ENCODE measurements around the gene HOATZ.

Gene HOATZ

DNA sequence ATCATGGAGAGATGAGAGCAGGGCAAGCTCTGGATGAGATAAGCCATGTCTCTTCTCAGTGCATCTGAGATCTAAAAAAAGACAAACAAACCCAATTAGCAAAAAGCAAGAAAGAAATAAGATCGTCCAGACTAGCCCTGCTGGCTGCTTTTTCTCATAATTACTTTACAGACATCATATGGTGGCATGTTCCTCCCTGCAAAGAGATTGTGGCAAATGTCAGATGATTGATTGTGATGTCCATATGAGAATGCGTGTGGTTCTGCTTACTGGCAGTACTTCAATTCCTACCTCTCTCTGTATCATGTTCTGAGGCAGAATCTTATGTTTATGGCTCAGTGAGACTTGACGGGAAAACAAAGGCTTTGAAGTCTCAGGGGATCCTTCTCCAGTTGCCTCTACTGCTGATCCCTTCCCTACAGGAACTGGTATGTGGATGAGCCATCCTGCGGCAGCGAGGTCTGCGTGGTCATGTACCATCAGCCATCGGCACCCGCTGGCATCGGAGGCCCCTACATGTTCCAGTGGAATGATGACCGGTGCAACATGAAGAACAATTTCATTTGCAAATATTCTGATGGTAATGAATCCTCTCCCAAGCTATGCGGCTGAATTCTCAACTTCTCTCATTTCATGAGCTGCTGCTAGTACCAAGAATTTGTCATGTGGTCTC, 34.8 kb downstream of the HOATZ start:
- DNase-seq (ENCODE audit: low read depth), result no peak

DNA sequence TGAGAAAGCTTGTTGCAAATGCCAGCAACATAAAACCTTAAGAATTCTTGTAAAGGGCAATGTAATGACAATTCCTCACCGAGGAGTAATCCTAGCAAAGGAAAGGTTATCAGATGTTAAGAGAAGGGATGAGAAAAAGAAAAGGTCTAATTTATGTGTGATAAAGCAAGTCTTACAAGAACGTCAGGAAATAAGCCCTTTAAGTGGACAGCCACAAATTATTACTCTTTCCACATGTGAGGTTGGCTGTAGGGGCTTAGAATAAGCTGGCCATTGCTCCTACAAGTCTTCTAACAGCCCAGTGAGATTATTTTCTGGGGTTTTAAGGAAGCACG, 35.3 kb downstream of the HOATZ start:
- no peak for DNase-seq (ENCODE audit: low read depth)

DNA sequence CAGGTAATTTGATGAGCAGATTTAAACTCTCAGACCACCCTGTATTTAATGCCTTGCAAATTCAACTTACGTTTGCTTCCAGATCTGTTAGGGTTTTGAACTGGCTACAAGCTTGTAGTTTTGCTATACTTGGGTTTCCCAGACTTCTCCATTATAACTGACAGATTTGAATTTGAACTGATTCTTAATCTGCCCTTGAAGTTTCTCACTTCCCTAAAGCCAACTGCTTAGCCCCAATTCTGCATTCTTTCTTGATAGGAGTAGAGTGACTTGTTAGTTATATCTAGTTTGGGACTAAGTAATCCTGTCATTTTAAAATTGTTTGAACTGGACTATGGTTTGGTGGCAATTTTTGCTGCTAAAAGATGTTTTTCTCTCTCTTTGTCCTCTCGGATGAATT, 35.7 kb downstream of the HOATZ start:
- no peak for DNase-seq (ENCODE audit: low read depth)

- no peak for DNase-seq (ENCODE audit: low read depth)
Measured at GRCh38 chr11:111554532-111554931, 40.0 kb downstream of the HOATZ start.

GRCh38 chr11:111555255-111555654, 40.7 kb downstream of the HOATZ start:
- no peak for DNase-seq (ENCODE audit: low read depth)

- DNase-seq (ENCODE audit: low read depth), result no peak
Measured at GRCh38 chr11:111557425-111558111, 43.0 kb downstream of the HOATZ start.

- DNase-seq (ENCODE audit: low read depth), result no peak
Measured at GRCh38 chr11:111559800-111560464, 45.4 kb downstream of the HOATZ start.

DNA sequence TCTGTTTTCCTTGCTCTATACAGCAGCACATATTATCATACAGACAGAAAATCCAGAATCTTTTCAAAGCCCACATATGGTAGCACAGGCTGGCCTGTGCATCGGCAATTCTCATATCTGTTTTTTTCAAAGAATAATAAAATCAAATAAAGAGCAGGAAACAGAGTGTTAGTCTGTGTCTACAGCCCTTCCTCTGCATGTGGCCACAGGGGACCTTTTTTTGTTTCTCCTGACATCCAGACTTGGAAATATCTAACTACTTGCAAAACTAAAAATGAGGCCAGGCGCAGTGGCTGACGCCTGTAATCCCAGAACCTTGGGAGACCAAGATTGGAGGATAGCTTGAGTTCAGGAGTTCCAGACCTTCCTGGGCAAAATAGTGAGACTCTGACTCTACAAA, 46.2 kb downstream of the HOATZ start:
- no peak for DNase-seq (ENCODE audit: low read depth)

DNA sequence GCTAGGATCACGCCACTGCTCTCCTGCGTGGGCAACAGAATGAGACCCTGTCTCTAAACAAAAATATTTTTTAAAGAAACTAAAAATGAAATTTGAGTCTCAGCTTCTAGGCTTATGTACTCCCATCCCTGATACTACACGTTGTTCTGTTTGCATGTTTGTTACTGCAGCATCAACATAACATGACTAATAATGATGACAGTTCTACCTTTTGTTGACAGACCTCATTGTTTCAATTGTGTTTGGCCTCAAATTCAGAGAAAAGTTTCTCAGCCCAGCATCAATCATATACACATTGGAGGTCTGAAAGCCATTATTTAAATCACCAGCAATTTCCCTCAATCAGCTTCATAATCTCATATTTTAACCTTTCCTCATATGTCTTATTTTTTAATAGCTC, 46.7 kb downstream of the HOATZ start:
- DNase-seq (ENCODE audit: low read depth), result no peak

DNA sequence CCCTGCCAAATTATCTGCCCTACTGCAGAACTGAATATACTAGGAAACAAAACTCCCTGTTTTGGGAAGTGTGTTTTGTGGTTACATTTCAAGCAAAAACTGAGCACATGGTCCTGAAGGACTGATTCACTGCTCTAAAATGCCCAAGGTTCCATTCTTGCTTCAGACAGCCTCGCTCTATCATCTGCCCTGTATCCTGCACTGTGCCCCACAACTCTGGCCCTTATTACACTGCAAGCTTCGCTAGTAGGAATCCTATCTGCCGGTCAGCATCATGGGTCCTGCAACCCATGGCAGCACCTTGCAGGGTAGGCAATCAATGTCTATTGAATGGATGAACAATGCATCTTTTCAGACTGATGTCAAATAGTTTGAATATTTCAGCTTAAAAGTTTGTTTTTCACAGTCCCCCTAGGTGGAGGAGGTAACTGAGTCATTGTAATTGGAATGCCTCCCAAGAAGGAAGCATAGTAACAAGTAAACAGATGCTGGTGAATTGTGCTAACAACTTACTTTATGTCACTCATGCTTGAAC, 47.3 kb downstream of the HOATZ start:
- no peak for DNase-seq (ENCODE audit: low read depth)

- DNase-seq (ENCODE audit: low read depth), result no peak
Measured at GRCh38 chr11:111562692-111563389, 48.3 kb downstream of the HOATZ start.

GRCh38 chr11:111565114-111565720, 50.6 kb downstream of the HOATZ start:
- DNase-seq (ENCODE audit: low read depth), result no peak

- no peak for DNase-seq (ENCODE audit: low read depth)
Measured at GRCh38 chr11:111566324-111566723, 51.7 kb downstream of the HOATZ start.

DNA sequence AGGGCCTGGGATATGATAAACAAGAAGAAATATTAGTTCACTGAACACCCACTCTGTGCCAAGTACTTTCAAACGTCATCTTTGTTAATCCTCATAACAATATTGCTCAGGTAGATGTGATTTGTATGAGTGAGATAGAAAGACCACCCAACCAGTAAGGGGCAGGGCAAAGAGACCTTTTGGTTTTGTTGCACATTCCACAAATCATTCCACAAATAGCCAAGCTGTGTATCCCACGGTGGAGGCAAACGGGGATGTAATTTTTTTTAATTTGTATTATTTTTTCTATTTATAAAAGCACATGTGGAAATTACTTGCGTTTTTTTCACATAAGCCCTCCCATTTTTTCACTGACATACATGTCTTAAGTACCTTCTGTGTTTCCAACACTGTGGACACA, 54.9 kb downstream of the HOATZ start:
- DNase-seq (ENCODE audit: low read depth), result no peak

- no peak for DNase-seq (ENCODE audit: low read depth)
Measured at GRCh38 chr11:111570796-111571195, 56.2 kb downstream of the HOATZ start.

DNA sequence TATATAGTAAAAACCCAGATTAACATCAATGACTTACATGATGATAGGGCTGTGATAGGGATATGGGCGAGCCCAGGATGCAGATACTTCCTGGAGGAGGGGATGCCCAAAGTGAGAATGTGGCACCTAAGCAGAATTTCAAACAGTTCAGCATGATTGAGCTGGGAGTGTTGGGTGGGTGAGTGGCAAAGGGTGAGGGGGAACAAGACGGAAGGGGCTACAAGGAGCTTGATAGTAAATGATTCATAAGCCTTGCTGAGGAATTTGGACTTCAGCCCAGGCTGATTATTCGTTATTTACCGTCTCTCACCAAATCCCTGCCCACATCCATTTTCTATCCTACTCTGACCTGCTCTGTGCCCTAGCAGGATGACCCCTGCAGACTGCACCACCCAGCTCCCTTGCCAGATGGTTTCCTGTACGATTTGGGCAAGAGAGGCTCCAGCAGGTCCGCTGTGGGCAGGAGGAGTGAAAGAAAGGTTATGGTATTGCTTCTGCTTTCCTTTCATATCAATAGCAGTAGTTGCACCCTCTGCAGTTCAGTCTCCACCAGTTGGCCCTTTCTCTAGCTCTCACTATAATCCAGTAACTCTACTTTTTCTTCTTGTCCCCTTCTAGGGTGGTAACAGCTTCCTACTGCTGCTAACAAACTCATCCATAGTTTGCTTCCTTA, 57.4 kb downstream of the HOATZ start:
- no peak for DNase-seq (ENCODE audit: low read depth)

- DNase-seq (ENCODE audit: low read depth), result no peak
Measured at GRCh38 chr11:111572581-111572980, 58.0 kb downstream of the HOATZ start.

DNA sequence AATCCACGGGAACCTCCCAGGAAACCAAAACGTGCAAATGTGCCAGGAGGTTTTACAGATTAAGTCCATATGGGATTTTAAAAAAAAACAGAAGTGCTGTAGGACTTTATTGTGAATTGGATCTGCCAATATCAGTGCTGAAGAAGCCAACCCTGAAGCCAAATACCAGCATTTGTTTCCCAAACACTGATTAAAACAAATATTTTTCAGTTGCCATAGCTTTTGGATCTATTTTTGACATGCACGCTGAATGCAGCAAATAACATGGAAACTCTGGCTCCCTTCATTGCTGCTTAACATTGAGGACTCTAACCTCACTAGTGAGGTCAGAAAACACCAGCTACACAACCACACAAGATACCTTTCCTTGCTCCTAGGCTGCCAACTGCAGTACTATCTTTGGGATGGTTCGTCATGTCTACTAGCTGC, 59.3 kb downstream of the HOATZ start:
- DNase-seq (ENCODE audit: low read depth), result no peak

DNA sequence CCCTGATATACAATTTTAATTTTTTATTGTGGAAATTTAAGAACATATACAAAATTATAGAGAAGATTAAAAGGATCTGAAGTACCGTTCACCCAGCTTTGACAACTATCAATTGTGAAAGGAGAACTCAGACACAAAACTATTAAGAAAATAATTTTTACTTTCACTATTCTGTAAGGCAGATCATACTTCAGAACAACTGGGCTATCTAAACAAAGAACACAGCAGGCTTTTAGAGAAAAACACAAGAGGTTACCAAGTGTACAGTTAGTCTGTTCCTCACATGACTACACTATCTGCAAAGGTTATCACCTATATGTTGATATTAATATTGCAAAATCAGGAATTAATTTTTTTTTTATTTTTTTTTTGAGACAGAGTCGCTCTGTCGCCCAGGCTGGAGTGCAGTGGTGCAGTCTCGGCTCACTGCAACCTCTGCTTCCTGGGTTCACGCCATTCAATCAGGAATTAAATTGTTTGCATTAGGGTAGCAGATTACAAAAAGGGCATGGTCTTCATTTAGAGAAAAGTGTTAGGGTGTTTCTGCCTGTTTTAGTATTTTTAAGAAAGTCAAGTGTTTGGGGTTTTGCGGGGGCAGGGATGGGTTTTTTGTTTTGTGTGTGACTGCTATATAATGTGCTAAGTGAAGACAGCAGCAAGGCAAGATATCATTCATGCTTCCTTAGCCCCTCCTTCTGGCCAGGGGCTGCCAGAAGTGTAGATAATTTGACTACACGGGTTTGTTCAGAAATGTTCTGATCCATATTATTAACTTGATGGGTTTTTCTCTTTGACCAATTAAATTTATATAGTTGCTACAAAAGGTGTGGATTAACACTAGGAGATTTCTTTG, 60.0 kb downstream of the HOATZ start:
- DNase-seq (ENCODE audit: low read depth), result no peak

GRCh38 chr11:111575740-111576139, 61.2 kb downstream of the HOATZ start:
- DNase-seq (ENCODE audit: low read depth), result no peak

DNA sequence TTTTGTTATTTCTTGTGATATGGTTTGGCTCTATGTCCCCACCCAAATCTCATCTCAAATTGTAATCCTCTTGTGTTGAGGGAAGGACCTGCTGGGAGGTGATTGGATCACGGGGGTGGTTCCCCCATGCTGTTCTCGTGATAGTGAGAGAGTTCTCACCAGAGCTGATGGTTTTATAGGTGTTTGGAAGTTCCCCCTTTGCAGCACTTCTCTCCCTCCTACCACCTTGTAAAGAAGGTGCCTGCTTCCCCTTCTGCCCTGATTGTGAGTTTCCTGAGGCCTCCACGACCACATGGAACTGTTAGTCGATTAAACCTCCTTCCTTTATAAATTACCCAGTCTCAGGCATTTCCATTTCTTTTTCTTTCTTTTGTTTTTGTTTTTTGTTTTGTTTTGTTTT, 63.2 kb downstream of the HOATZ start:
- DNase-seq (ENCODE audit: low read depth), result no peak
